ENCODE results near the gene GNA12. TPM values are rescaled to one million over a fixed set of nuclear protein-coding genes. Genes with fewer than 3 reads are reported as not detected.

The GNA12 gene
- total and polyA plus RNA-seq, 9 of the 15 experiments (the other 6 are each of a cell fraction or from before 2014, with no cell fraction given): 0.65 to 32.7 (median 9.6) TPM

GRCh38 chr7:2771274-2771731 is 72.8 kb downstream of the GNA12 start (continued):
- TF ChIP-seq MLX (CRISPR knock-in tag; conservative IDR thresholded peaks at IDR 0.05) (no peak), BRD4 (IDR thresholded peaks at IDR 0.05) (no peak), ARNT (IDR thresholded peaks at IDR 0.05) (peak; percentile 81 to 91; a peak in 3 of 4 replicates), ZNF589 (CRISPR knock-in tag; IDR thresholded peaks at IDR 0.05; ENCODE audit: low read depth) (no peak), ZBTB2 (IDR thresholded peaks at IDR 0.05) (peak; percentile 70; the same call in 1 of the 2 replicates), NFYB (IDR thresholded peaks at IDR 0.05; ENCODE audit: extremely low read depth, insufficient read length) (no peak), BCL6 (CRISPR knock-in tag; IDR thresholded peaks at IDR 0.05) (no peak), MEF2A (IDR thresholded peaks at IDR 0.05; ENCODE audit: control insufficient read depth, low read depth, low read length) (0 out of 2 replicates have a peak, but pooled peaks have one; percentile 11), RBM25 (IDR thresholded peaks at IDR 0.05; ENCODE audit: low read depth, low read length, severe bottlenecking) (no peak), NFIX (CRISPR knock-in tag; IDR thresholded peaks at IDR 0.05; ENCODE audit: low read depth) (no peak), FOXK1 (CRISPR knock-in tag; IDR thresholded peaks at IDR 0.05; ENCODE audit: borderline replicate concordance) (no peak), CHD7 (IDR thresholded peaks at IDR 0.05; ENCODE audit: low read depth, low read length) (no peak), ZZZ3 (IDR thresholded peaks at IDR 0.05) (no peak), ZNF668 (CRISPR knock-in tag; IDR thresholded peaks at IDR 0.05) (no peak)
- TF ChIP-seq, protein P1, sequence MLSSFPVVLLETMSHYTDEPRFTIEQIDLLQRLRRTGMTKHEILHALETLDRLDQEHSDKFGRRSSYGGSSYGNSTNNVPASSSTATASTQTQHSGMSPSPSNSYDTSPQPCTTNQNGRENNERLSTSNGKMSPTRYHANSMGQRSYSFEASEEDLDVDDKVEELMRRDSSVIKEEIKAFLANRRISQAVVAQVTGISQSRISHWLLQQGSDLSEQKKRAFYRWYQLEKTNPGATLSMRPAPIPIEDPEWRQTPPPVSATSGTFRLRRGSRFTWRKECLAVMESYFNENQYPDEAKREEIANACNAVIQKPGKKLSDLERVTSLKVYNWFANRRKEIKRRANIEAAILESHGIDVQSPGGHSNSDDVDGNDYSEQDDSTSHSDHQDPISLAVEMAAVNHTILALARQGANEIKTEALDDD (IDR thresholded peaks at IDR 0.05): no peak

Data from K562 (cell line).